ENCODE data around the gene SETDB1.
A peak's percentile ranks its signal among the peaks of the same experiment; 100 is the strongest.
"Not testable (repeated sequence)": the region's sequence is repeated elsewhere in the genome, so short reads cannot be mapped to it uniquely, and the experiment has no call there.

Gene SETDB1

DNA sequence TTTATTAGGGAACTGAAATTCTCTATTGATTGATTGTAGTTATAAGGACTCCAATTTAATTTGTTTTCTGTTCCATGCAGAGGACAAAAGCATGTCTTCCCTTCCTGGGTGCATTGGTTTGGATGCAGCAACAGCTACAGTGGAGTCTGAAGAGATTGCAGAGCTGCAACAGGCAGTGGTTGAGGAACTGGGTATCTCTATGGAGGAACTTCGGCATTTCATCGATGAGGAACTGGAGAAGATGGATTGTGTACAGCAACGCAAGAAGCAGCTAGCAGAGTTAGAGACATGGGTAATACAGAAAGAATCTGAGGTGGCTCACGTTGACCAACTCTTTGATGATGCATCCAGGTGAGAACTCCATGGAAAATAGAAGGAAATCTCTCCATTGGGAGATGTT, 1.5 kb downstream of the SETDB1 start:
- H3K4me3 ChIP-seq (ENCODE audit: low read depth, low read length), result no peak overlapping the region
- no peak for DNase-seq (ENCODE audit: low read depth)

DNA sequence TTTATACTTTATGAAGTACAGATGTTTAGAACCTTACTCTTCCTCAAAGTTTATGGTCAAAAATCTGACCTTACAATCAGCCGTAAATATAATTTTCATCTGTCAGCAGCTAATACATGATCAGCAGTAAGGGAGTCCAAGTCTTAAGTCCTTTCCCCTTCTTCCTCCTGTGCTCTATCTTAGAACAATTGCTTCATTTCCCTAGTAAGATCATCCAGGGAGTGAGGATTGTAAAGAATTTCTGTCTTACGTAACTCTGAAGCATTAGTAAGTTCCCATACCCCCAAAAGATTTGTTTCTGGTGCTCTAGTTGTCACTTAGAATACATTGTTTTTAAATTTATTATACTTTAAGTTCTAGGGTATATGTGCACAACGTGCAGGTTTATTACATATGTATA, 2.1 kb downstream of the SETDB1 start:
- H3K4me3 ChIP-seq (ENCODE audit: low read depth, low read length), result no peak overlapping the region
- no peak for DNase-seq (ENCODE audit: low read depth)

DNA sequence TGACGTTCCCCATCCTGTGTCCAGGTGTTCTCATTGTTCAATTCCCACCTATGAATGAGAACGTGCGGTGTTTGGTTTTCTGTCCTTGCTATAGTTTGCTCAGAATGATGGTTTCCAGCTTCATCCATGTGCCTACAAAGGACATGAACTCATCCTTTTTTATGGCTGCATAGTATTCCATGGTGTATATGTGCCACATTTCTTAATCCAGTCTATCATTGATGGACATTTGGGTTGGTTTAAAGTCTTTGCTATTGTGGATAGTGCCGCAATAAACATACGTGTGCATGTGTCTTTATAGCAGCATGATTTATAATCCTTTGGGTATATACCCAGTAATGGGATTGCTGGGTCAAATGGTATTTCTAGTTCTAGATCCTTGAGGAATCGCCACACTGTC, 2.6 kb downstream of the SETDB1 start:
- DNase-seq (ENCODE audit: low read depth); H3K4me3 ChIP-seq (ENCODE audit: low read depth, low read length): not testable (repeated sequence)

DNA sequence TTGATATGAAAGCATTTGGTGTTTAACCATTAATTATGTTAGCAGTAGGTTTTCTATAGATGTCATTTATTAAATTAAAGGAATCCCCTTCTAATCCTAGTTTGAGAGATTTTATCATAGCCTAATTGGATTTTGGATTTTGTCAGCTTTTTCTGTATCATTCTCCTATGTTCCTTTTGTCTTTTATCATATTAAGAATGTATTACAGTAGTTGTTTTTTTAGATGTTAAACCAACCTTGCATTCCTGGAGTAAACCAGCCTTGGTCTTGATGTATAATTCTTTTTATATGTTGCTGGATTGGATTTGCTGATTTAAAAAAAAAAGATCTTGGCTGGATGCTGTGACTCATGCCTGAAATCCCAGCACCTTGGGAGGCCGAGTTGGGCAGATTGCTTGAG, 5.6 kb downstream of the SETDB1 start:
- no peak overlapping the region for H3K4me3 ChIP-seq (ENCODE audit: low read depth, low read length)
- DNase-seq (ENCODE audit: low read depth), result no peak

DNA sequence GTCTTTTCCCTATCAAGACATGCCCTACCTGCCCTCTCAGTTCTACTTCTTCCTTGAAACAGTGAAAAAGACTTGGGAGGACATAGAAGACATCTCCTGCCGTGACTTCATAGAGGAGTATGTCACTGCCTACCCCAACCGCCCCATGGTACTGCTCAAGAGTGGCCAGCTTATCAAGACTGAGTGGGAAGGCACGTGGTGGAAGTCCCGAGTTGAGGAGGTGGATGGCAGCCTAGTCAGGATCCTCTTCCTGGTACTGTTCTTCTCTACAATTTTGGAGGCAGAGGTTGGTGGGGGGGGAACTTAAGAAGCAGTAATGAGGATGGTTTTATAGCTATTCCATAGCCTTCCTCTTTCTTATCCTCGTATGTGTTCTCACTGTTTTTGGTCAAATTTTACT, 18.7 kb downstream of the SETDB1 start:
- H3K4me3 ChIP-seq (ENCODE audit: low read depth, low read length), result no peak overlapping the region
- DNase-seq (ENCODE audit: low read depth), result no peak

DNA sequence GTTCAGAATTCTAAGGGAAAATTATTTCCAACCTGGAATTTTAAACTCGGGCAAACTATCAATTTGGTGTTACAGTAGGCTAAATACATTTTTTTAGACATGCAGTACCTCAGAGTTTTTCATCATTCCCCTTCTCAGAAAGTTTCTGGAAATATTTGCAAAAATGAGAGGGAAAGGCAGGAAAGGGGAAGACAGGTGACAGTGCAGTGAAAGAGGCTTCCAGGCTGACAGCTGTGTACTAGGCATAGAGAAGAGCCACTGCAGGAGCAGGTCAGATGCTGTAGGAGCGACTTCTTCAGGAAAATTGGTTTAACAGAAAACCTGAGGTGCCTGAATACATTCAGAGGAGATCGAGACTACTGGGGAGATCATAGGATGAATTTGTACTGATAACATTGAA, 28.5 kb downstream of the SETDB1 start:
- no peak for DNase-seq (ENCODE audit: low read depth)
- H3K4me3 ChIP-seq (ENCODE audit: low read depth, low read length), result no peak overlapping the region

DNA sequence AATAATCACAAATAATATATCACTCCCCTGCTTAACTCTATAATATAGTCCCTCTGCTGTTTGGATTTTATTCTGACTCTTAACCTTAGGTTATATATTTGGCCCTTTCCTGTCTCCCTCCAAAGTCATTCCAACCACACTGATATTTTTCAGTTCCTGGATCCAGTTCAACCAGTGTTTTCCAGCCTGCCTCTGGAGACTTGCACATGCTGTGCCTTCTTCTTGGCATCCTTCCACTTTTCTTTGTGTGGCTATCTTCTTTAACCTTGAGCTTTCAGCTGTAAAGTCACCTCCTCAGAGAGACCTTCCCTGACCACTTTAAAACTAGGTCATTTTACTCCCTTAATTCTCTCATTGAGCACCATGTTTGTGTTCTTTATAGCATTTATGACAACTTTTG, 29.1 kb downstream of the SETDB1 start:
- no peak overlapping the region for H3K4me3 ChIP-seq (ENCODE audit: low read depth, low read length)
- DNase-seq (ENCODE audit: low read depth), result no peak

DNA sequence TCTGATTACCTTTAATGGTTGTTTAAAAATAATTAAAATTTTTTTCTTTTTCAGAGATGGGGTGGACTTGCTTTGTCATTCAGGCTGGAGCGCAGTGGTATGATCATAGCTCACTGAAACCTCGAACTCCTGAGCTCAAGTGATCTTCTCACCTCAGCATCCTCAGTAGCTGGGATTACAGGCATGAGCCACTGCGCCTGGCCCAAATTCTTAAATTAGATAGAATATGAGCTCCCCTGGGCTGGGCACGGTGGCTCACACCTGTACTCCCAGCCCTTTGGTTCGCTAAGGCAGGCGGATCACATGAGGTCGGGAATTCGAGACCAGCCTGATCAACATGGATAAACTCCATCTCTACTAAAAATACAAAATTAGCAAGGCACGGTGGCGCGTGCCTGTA, 31.5 kb downstream of the SETDB1 start:
- H3K4me3 ChIP-seq (ENCODE audit: low read depth, low read length), result no peak overlapping the region
- DNase-seq (ENCODE audit: low read depth), result no peak

DNA sequence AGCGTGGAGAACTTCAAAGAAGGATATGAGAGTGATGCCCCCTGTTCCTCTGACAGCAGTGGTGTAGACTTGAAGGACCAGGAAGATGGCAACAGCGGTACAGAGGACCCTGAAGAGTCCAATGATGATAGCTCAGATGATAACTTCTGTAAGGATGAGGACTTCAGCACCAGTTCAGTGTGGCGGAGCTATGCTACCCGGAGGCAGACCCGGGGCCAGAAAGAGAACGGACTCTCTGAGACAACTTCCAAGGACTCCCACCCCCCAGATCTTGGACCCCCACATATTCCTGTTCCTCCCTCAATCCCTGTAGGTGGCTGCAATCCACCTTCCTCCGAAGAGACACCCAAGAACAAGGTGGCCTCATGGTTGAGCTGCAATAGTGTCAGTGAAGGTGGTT, 34.5 kb downstream of the SETDB1 start:
- no peak overlapping the region for H3K4me3 ChIP-seq (ENCODE audit: low read depth, low read length)
- no peak for DNase-seq (ENCODE audit: low read depth)

DNA sequence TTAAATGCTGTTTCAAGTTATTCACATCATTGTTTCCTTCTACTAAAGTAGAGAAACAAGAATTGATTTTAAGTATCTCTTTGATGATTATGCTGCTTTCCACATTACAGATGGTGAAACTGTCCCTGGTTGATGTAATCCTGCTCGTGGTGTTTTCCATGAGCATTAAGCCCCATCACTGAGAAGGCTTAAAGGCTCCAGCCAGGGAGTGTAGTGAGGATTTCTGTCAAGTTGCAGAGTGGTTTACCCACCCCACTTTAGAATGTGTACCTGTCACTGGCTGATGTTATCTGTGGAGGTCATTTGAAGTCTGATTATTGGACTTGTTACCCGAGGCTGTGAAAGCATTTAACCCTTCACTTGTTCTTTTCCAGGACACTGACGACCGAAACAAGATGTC, 35.6 kb downstream of the SETDB1 start:
- H3K4me3 ChIP-seq (ENCODE audit: low read depth, low read length), result no peak overlapping the region
- no peak for DNase-seq (ENCODE audit: low read depth)

DNA sequence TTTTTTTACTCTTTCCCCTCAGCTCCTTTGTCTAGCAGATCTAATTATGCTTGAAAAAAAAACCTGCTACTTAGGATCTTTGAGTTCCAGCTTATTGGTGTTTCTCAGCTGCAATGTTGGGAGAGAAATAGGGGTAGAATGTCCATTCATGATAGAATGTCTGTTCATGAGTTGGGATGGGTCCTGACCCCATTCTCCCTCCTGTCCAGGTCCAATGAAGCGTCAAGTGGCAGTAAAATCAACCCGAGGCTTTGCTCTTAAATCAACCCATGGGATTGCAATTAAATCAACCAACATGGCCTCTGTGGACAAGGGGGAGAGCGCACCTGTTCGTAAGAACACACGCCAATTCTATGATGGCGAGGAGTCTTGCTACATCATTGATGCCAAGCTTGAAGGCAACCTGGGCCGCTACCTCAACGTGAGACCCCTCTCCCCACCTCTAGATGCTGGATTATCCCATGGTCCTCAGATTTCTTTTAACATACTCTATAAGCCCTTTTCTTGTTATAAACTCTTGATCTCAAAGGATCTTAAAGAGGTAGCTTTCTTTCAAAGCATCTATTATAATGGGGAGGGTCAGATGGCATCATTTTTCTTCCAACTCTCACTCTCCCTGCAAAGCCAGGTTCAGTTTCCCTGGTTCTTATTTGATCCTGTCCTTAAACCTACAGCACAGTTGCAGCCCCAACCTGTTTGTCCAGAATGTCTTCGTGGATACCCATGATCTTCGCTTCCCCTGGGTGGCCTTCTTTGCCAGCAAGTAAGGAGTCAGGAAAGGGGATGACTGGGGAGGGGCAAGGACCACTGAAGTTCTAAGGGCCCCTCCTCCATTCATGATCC, 37.4 kb downstream of the SETDB1 start:
- DNase-seq (ENCODE audit: low read depth), result no peak
- H3K4me3 ChIP-seq (ENCODE audit: low read depth, low read length), result no peak overlapping the region

DNA sequence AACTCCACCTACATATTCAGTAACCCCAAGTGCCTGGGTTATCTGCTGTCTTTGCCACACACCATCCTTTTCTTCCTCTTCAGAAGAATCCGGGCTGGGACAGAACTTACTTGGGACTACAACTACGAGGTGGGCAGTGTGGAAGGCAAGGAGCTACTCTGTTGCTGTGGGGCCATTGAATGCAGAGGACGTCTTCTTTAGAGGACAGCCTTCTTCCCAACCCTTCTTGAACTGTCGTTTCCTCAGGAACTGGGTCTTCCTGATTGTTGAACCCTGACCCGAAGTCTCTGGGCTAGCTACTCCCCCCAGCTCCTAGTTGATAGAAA, 38.0 kb downstream of the SETDB1 start:
- DNase-seq (ENCODE audit: low read depth), result no peak
- no peak overlapping the region for H3K4me3 ChIP-seq (ENCODE audit: low read depth, low read length)

DNA sequence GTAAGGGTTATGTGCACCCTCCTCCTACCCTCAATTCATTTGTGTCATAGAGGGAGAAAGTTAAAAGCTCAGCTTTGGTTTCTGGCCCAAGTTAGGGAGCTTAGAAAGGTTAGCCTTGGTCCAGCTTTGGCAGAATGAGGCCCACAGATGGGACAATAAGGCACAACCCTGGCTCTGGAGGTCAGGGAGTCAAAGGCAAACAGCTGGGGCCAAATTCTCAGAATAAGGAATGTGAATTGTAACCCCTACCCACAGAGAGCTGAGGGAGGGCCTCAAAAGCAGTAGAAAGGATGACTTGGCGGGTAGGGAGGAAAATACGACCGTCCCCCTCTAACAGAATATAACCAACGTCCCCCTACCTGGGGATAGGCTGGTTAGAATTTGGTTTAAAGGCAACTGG, 39.4 kb downstream of the SETDB1 start:
- H3K4me3 ChIP-seq (ENCODE audit: low read depth, low read length), result no peak overlapping the region
- DNase-seq (ENCODE audit: low read depth), result no peak

DNA sequence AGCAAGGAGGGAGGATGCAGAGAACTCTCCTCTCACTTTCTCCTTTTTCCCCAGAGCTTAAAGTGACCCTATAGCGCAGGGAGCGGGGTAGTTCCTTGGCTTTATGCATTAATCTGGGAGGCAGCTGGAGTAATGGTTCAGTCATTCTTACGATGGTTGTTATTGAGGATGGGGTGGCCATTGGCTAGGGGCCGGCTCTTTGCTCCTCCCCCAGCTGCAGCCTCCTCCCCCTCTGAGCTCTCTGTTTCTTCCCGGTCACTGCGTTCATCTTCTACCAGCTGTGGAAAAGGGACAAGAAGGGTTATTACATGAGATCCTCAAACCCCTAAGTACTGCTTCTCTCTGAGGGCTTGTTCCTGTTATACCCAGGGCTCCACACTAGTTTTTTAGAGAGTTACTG, 39.8 kb downstream of the SETDB1 start:
- DNase-seq (ENCODE audit: low read depth), result no peak
- H3K4me3 ChIP-seq (ENCODE audit: low read depth, low read length), result no peak overlapping the region

DNA sequence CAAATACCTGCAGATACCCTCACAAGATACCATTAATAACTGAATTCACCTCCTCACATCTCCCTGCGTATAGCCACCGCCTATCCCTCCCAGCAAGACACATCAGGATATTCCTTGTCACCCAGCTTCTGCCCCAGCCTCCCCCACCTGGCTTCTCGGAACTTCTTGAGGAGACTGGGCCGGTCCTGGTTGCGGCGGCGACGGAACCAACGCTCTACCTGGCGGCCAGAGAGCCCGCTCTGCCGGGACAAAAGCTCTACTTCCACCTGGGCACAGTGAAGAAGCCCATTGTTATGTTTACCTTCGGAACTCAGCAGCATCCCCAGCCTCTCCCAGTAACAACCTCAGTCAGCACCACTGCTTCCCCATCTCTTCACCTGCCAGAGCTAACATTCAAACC, 41.8 kb downstream of the SETDB1 start:
- H3K4me3 ChIP-seq (ENCODE audit: low read depth, low read length), result no peak overlapping the region
- no peak for DNase-seq (ENCODE audit: low read depth)

DNA sequence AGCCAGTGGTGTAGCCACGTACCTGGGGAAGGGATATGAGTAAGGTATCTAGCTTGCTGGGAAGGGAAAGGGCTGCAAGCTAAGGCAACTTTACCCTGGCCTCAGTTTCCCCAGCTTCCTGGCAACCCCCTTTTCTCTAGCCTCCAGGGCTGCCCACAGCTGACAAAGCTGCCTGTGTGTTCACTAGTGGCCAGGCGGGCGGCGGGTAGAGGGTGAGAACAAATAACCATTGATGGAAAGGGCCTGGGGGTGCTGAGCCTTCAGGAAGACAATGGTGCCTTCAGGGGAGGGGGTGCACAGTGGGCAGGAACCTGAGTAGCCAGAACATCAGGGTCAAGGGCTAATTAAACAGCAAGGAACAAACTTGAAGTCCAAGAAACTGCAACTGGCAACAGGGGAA, 42.3 kb downstream of the SETDB1 start:
- no peak overlapping the region for H3K4me3 ChIP-seq (ENCODE audit: low read depth, low read length)
- DNase-seq (ENCODE audit: low read depth), result no peak

DNA sequence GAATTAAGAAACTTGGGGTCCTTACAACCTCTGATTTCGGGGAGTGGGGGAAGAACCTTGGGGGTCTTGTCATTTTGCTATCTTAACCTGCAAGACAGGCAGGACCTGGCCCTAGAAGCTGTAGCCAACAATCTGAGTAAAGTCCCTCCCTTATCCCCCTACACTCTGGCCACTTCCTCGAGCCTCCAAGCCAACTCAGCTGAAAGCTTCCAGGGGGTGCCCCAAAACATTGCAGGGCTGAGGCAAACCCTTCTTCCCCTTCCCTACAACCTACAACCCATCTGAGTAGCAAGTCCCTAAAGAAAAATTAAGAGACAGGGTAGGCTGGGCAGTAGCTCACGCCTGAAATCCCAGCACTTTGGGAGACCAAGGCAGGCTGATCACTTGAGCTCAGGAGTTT, 43.5 kb downstream of the SETDB1 start:
- no peak overlapping the region for H3K4me3 ChIP-seq (ENCODE audit: low read depth, low read length)
- DNase-seq (ENCODE audit: low read depth), result no peak

DNA sequence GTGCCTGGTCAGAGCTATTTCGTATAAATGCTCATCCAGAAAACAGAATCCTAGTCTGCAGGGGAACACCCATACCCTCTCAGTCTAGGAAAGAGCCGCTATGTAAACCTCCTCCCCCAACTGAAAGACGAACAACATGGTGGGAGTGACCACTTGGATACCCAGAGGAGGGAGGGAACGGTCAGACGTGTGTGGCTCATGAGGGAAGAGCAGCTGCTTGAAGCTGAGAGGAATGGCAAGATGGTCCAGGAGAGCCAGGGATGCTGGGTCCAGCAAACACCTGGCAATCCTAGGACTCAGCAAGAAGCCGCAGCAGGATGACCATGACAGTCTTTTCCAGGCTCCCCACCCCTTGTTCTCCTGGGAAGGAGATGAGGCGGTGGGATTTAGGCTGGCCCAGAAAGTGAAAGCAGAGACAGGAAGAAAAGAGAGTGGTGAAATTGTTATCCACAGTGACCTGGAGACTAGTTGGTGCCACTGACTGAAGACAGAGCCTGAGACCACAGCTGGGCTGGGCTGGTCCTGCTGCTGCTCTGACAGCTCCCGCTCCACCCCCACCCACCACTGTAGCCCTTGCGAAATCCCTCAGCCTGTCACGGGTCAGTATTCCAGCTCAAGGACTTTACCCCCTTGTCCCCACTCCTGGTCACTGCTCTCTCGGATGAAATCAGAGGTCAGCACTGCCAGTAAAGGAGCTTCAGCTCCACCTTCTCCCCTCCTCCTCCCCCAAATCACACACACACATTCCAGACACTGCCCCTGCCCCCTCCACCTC, 44.8 kb downstream of the SETDB1 start:
- DNase-seq (ENCODE audit: low read depth), result peak; percentile 27
- no peak overlapping the region for H3K4me3 ChIP-seq (ENCODE audit: low read depth, low read length)

DNA sequence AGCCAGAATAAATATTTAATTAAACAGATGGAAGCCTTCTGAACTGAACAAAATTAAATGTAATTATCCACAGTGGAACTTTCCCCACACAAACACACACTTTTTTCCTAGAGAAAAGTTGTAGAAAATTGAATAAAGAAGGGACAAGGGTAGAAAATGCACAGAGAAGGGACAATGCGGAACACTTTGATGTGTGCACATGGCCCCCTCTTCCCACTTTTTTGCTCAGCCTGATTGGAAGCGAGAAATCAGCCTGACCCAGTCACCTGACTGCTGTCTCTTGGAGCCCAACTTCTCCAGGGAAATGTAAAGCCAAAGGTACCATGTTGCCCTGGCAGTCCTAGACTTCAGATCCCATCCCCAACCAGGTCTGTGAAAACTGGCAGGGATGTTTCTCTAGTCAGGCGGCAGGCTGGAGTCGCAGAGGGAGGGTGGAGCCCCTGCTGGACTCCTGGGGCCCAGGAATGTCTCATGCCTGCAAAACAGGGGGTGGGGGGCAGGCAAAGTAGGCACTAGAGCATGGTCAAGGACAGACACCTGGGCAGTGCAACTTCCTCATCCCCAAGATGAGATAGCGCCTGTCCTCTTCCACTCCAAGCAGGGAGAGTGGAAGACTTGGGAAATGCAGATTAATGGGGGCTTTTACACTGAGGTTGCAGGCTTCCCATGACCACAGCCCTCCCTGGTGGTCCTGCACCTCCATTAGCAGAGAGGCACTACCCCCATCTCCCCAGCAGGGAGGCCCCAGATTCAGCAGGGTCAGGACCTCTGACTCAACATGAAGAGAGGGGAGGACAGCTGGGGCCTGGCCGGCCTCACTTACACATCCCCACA, 45.6 kb downstream of the SETDB1 start:
- H3K4me3 ChIP-seq (ENCODE audit: low read depth, low read length), result peak overlapping the region; percentile 6
- no peak for DNase-seq (ENCODE audit: low read depth)

DNA sequence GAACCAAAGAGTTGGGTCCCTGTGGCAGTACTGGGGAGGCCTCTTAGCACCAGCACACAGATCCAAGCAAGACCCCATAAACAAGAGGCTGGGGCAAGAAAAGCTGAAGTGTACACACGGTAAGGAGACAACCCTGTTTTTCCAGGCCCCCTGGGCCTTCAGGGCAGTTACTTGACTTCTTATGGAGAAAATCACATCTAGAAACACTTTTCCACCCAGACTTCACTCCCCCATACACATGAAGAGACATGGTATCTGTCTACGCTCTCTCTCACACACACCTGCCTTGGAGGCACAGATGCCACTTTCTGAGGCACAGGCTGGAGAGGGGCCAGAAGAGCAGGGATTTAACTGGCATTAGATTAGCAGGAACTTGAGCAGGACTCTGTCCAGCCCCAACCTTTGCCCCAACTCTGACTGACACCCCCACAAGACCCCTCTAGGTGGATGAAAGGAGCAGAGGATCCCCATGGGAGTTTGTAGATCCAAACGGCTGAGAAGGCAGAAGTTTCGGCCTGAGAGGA, 46.3 kb downstream of the SETDB1 start:
- peak overlapping the region; percentile 83 for H3K4me3 ChIP-seq (ENCODE audit: low read depth, low read length)

More for the DNA sequence above, 46.3 kb downstream of the SETDB1 start:
- no peak for DNase-seq (ENCODE audit: low read depth)
